DOHH2 (cell line): ENCODE results near the gene TPBGL.

Experiments
- CTCF ChIP-seq: fragments of 200-600 bp; sonication (generic); IDR thresholded peaks from one replicate; pipeline ENCODE4 v1.5.1; 2014; ENCODE audit warnings: antibody characterized with exemption, mild to moderate bottlenecking, low read depth, low read length; ENCODE audit not compliant: poor library complexity, severe bottlenecking
- EZH2phosphoT487 ChIP-seq: fragments of 200-600 bp; sonication (generic); IDR thresholded peaks from 2 replicates; pipeline ENCODE4 v1.6.1; 2017; ENCODE audit warnings: borderline replicate concordance, mild to moderate bottlenecking, antibody characterized with exemption, low read length, moderate library complexity, mixed read lengths

DNA sequence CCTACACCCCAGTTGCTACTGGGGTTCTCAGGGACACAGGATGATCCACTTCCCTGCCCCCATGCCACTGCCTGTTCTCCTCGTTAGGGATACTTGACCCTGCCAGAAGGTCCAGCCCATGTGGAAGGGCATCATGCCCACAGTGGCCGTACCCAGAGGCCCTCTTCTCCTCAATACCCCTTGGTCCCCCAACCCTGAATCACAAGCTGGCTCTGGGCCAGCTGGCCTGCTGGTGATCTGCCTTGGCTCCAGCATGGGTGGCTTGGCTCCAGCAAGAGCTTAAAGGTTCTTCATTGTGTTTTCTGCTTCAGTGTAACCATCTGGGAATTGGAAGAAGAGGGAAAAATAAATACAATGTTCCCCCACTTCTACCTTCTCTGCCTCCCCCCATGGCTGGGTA is 11.1 kb upstream of the TPBGL start:
- TF ChIP-seq CTCF (no peak), EZH2phosphoT487 (no peak)
